GM12892 (cell line): Measurements from ENCODE around the gene CHST3.

Experiments
- DNase-seq: peaks from one replicate; pipeline ENCODE4 v3.0.0; 2011; ENCODE audit not compliant: insufficient read length
- FAIRE-seq: peaks from 2 replicates; lab custom pipeline; 2011; peaks lifted over from hg19 to GRCh38; lab: Jason Lieb, UNC
- POLR2A ChIP-seq: IDR thresholded peaks from 2 replicates; pipeline ENCODE4 v1.6.1; 2011; ENCODE audit warnings: low read depth, low read length, control low read depth
- POLR2AphosphoS5 ChIP-seq: IDR thresholded peaks from 2 replicates; pipeline ENCODE4 v1.6.1; 2011; ENCODE audit warnings: low read depth, low read length, control low read depth
- TAF1 ChIP-seq: IDR thresholded peaks from 2 replicates; pipeline ENCODE4 v1.6.1; 2011; ENCODE audit warnings: low read depth, mild to moderate bottlenecking, control low read depth, low read length, borderline replicate concordance

Gene CHST3

GRCh38 chr10:72034761-72035160 is 70.6 kb downstream of the CHST3 start:
- no peak for DNase-seq
- no peak for TF ChIP-seq POLR2A
- no peak for TF ChIP-seq POLR2AphosphoS5
- TF ChIP-seq TAF1, result no peak
- no peak for FAIRE-seq

GRCh38 chr10:72035252-72035887 is 71.2 kb downstream of the CHST3 start:
- DNase-seq, result no peak
- FAIRE-seq, result no peak
- TF ChIP-seq POLR2AphosphoS5 (no peak), POLR2A (no peak), TAF1 (no peak)

- DNase-seq, result no peak
- TF ChIP-seq TAF1 (no peak), POLR2A (no peak), POLR2AphosphoS5 (no peak)
- FAIRE-seq, result no peak
These were observed 73.1 kb downstream of the CHST3 start for GRCh38 chr10:72037266-72037665.

GRCh38 chr10:72037811-72038210 is 73.6 kb downstream of the CHST3 start:
- DNase-seq (no peak), FAIRE-seq (no peak)
- TF ChIP-seq POLR2AphosphoS5 (no peak), POLR2A (no peak), TAF1 (no peak)

GRCh38 chr10:72038458-72039001 is 74.3 kb downstream of the CHST3 start:
- TF ChIP-seq POLR2AphosphoS5 (no peak), TAF1 (no peak), POLR2A (no peak)
- DNase-seq (no peak), FAIRE-seq (no peak)

- DNase-seq, result no peak
- TF ChIP-seq POLR2AphosphoS5 (no peak), POLR2A (no peak), TAF1 (no peak)
- no peak for FAIRE-seq
These were observed 75.2 kb downstream of the CHST3 start for GRCh38 chr10:72039377-72039776.

- no peak for TF ChIP-seq TAF1
- no peak for TF ChIP-seq POLR2A
- TF ChIP-seq POLR2AphosphoS5, result no peak
- FAIRE-seq (no peak), DNase-seq (no peak)
These were observed 77.3 kb downstream of the CHST3 start for GRCh38 chr10:72041491-72041890.

GRCh38 chr10:72043016-72043834 is 79.0 kb downstream of the CHST3 start:
- TF ChIP-seq TAF1 (no peak), POLR2A (no peak), POLR2AphosphoS5 (no peak)
- FAIRE-seq, result no peak
- DNase-seq, result no peak

GRCh38 chr10:72044417-72045041 is 80.3 kb downstream of the CHST3 start:
- TF ChIP-seq POLR2AphosphoS5, result no peak
- TF ChIP-seq POLR2A, result no peak
- TF ChIP-seq TAF1, result no peak
- FAIRE-seq, result no peak
- no peak for DNase-seq

GRCh38 chr10:72045586-72045985 is 81.4 kb downstream of the CHST3 start:
- FAIRE-seq, result no peak
- TF ChIP-seq POLR2A (no peak), TAF1 (no peak), POLR2AphosphoS5 (no peak)
- no peak for DNase-seq
